Stomach (tissue), 9 donors: ENCODE data around the gene DISC1. TPM values are rescaled to one million over a fixed set of nuclear protein-coding genes. Genes with fewer than 3 reads are reported as not detected.

Experiments
- DNase-seq, 2 donors: peaks; one replicate each; pipeline versions ENCODE4 v3.0.0 to v3.0.0-alpha.2; 2013 to 2019
- H3K27ac ChIP-seq, 5 donors: fragments of 200-600 bp in 4 of 5; sonication (generic) in 4 of 5; one replicate each; pipeline ENCODE4 v1.5.1; 2013 to 2019; ENCODE audit warnings: mild to moderate bottlenecking in 1 of 5, moderate library complexity in 1 of 5
- H3K27me3 ChIP-seq, 3 donors: fragments of 200-600 bp; sonication (generic); one replicate each; pipeline ENCODE4 v1.5.1; 2017 to 2019; ENCODE audit warnings: mixed run types in 1 of 3
- H3K36me3 ChIP-seq, 4 donors: fragments of 200-600 bp; sonication (generic); 1 replicate in 3 of 4; 2 replicates in 1 of 4; pipeline ENCODE4 v1.5.1; 2016 to 2019
- H3K4me1 ChIP-seq, 4 donors: fragments of 200-600 bp; sonication (generic); one replicate each; pipeline ENCODE4 v1.5.1; 2016 to 2019
- H3K4me3 ChIP-seq, 4 donors: fragments of 200-600 bp; sonication (generic) in 3 of 4; one replicate each; pipeline ENCODE4 v1.5.1; 2016 to 2019; ENCODE audit warnings: mild to moderate bottlenecking in 1 of 4
- H3K9me3 ChIP-seq, 4 donors: fragments of 200-600 bp; sonication (generic); one replicate each; pipeline ENCODE4 v1.5.1; 2016 to 2019
- EP300 ChIP-seq: sonication (generic); formaldehyde crosslinking; IDR thresholded peaks from one replicate; pipeline ENCODE4 v1.6.1; 2017; ENCODE audit warnings: antibody characterized with exemption
- POLR2A ChIP-seq, 4 donors: fragments of 450-650 bp; IDR thresholded peaks; one replicate each; pipeline ENCODE4 v1.6.1; 2016; ENCODE audit warnings: antibody characterized with exemption in 4 of 4, control low read depth in 2 of 4, mild to moderate bottlenecking in 1 of 4, moderate library complexity in 1 of 4
- POLR2AphosphoS5 ChIP-seq, 3 donors: sonication (generic); formaldehyde crosslinking; IDR thresholded peaks; one replicate each; pipeline ENCODE4 v1.6.1; 2016; ENCODE audit warnings: antibody characterized with exemption in 3 of 3
- WGBS, 5 donors: extraction: QIAGEN DNeasy Blood & Tissue Kit in 3 of 5; methylation state at CpG; one replicate each; pipeline versions ENCODE4 v1.1.5 to v1.1.7; 2013 to 2018; 5-methylcytosine and 5-hydroxymethylcytosine counted together
- intact Hi-C: fragments of 100-400 bp; cut with DNase I; formaldehyde crosslinking; loops from one replicate; pipeline ENCODE4 v1.15.1; 2023; ENCODE audit warnings: low total_unique reads
- polyA plus RNA-seq, 3 donors: library from polyadenylated mRNA; stranded (reverse); fragments of 200-250 nt; gene quantifications; one replicate each; pipeline ENCODE4 v1.2.3, GENCODE V29; 2013
- total RNA-seq, 5 donors: library from RNA; depleted of rRNA; stranded (reverse); fragments of >200 nt; gene quantifications; one replicate each; pipeline versions ENCODE4 v1.1.0 to v1.2.3, GENCODE V29; 2014 to 2016
- TF ChIP-seq, protein P1 (sequence below), 7 experiments: fragments of 450-650 bp in 4 of 7; fragments of 200-600 bp in 3 of 7; sonication (generic) in 3 of 7; IDR thresholded peaks; one replicate each; pipeline ENCODE4 v1.5.1; 2016 to 2019; ENCODE audit warnings: antibody characterized with exemption in 7 of 7, control low read depth in 2 of 7, mild to moderate bottlenecking in 1 of 7
- donor health status: healthy with polysubstance abuse.
- donor health status: Bipolar disorder and iron deficiency.
- donor health status: healthy.

The DISC1 gene
- total and polyA plus RNA-seq, 8 donors = 0.43 to 29.8 (median 1.6) TPM

DNA sequence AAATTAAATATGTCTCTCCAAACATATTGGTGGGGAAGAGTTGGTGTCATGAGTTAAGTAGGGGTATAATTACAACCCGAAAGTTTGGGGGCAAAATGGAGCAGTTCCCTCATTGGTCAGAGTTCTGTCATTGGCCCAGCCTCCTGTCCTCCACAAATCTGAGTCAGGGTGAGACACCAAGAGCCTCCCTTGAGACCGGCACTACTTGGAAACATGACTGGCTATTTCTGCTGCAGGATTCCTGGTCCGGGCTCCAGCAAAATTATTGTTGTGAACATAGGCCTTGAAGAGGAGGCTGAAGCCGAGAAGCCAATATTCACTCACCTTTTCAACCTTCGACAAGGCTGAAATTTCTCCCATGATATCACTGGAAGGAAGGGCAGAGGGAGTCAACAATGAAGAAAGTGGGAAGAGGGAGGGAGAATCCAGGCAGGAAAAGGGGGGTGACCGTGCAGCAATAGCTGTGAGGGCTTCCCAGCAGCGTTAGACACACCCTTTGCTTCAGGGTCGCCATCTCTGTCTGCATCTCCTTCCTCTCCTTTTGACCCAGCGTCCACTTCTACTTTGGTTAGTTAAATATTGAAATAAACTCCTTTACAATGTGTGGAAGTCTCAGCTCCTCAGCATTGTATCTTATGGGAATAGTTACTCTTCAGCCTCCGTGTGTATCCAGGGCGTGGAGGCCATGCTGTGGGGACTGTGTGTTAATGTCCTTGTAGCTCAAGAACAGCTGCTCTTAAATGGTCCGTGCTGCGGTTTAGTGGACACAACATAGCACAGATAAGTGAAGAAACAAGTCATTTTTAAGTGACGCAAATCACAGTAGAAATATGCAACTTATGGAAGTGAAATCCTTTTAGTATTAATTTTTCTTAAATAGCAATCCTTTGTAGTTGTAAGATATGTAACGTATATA, 307.4 kb downstream of the DISC1 start:
- Histone ChIP-seq H3K4me3 (no peak overlapping the region), H3K27me3 (peaks cover 0 to 27% (median 6%) of the 10 kb centered on the region in 3 donors), H3K27ac (no peak overlapping the region), H3K4me1 (peaks cover 0 to 42% (median 22%) of the 10 kb centered on the region in 4 donors), H3K9me3 (peaks cover 0 to 10% (median 5%) of the 10 kb centered on the region in 4 donors), H3K36me3 (no peaks in the 10 kb centered on the region)
- TF ChIP-seq, protein P1, sequence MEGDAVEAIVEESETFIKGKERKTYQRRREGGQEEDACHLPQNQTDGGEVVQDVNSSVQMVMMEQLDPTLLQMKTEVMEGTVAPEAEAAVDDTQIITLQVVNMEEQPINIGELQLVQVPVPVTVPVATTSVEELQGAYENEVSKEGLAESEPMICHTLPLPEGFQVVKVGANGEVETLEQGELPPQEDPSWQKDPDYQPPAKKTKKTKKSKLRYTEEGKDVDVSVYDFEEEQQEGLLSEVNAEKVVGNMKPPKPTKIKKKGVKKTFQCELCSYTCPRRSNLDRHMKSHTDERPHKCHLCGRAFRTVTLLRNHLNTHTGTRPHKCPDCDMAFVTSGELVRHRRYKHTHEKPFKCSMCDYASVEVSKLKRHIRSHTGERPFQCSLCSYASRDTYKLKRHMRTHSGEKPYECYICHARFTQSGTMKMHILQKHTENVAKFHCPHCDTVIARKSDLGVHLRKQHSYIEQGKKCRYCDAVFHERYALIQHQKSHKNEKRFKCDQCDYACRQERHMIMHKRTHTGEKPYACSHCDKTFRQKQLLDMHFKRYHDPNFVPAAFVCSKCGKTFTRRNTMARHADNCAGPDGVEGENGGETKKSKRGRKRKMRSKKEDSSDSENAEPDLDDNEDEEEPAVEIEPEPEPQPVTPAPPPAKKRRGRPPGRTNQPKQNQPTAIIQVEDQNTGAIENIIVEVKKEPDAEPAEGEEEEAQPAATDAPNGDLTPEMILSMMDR (IDR thresholded peaks at IDR 0.05) = no peak
- TF ChIP-seq POLR2AphosphoS5 (IDR thresholded peaks at IDR 0.05) (no peak), EP300 (no peak), POLR2A (IDR thresholded peaks at IDR 0.05) (no peak)
- 47 to 67% (median 56%) methylated on average over 15 of the region's 15 CpGs for WGBS, 5 donors
- DNase-seq = no peak
- intact Hi-C loops = no loop called here

- H3K27ac ChIP-seq = no peak overlapping the region
- 10 to 23% (median 17%) methylated on average over 4 to 5 of the region's 5 CpGs for WGBS, 5 donors
- intact Hi-C loops = no loop called here
Observed at GRCh38 chr1:231934797-231935196, 308.2 kb downstream of the DISC1 start.

GRCh38 chr1:231935856-231936255, 309.3 kb downstream of the DISC1 start:
- 71 to 77% (median 76%) methylated on average over 7 of the region's 7 CpGs for WGBS, 5 donors
- no peak for TF ChIP-seq POLR2AphosphoS5 (IDR thresholded peaks at IDR 0.05)
- no peak for TF ChIP-seq EP300
- TF ChIP-seq POLR2A (IDR thresholded peaks at IDR 0.05) = no peak
- TF ChIP-seq, protein P1 (IDR thresholded peaks at IDR 0.05) = no peak
- H3K9me3 ChIP-seq = peaks cover 0 to 10% (median 5%) of the 10 kb centered on the region in 4 donors
- H3K4me3 ChIP-seq = no peak overlapping the region
- H3K36me3 ChIP-seq = no peaks in the 10 kb centered on the region
- DNase-seq = no peak
- intact Hi-C loops = no loop called here
- H3K27ac ChIP-seq = no peak overlapping the region
- H3K27me3 ChIP-seq = peaks cover 0 to 21% (median 6%) of the 10 kb centered on the region in 3 donors
- H3K4me1 ChIP-seq = peaks cover 0 to 27% (median 17%) of the 10 kb centered on the region in 4 donors

More at GRCh38 chr1:231934797-231935196, 308.2 kb downstream of the DISC1 start:
- TF ChIP-seq POLR2AphosphoS5 (IDR thresholded peaks at IDR 0.05) (peak in 1 of 3 donors; percentile 8), POLR2A (IDR thresholded peaks at IDR 0.05) (no peak), EP300 (no peak)
- TF ChIP-seq, protein P1 (IDR thresholded peaks at IDR 0.05) = no peak
- peaks cover 0 to 10% (median 5%) of the 10 kb centered on the region in 4 donors for H3K9me3 ChIP-seq
- DNase-seq = peak in 1 of 2 donors; percentile 82
- no peaks in the 10 kb centered on the region for H3K36me3 ChIP-seq
- peaks cover 0 to 22% (median 6%) of the 10 kb centered on the region in 3 donors for H3K27me3 ChIP-seq
- H3K4me3 ChIP-seq = no peak overlapping the region
- H3K4me1 ChIP-seq = peaks cover 0 to 34% (median 18%) of the 10 kb centered on the region in 4 donors

DNA sequence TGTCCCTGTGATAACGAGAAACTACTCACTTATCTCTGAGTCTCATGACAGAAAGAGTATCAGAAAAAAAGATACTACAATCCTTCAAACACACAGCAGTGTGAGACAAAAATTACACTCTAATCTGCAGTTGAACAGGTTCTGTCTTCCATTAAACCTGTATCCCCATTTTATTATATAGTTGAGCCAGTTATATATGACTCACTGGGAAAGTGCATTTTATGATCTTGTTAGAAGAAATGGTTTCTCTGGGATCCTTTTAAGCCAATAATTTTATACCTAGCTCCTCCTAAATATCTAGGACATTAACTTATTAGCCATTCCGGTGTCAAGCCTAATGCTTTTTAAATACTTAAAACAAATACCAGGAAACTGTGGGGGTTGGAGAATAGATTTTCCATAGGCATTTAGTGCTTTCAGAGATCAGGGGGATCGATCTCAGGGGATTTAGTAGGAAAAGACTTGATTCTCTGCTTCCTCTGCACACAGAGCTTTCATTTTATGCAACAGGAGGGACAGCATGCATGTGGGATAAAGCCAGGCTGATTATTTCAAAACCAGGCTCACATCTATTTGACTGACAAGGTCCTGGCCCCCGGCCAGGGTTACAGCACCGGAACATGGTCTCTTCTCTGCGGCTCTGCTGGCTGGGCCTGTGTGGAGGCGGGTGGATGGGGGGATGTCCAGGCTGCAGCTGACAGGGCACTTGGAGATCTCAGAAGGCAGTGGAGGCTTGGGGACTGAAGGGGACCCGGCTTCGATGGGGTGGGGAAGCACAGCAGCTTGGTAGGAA, 310.6 kb downstream of the DISC1 start:
- H3K36me3 ChIP-seq = no peaks in the 10 kb centered on the region
- 36 to 47% (median 45%) methylated on average over 9 of the region's 9 CpGs for WGBS, 5 donors
- H3K4me3 ChIP-seq = no peak overlapping the region
- TF ChIP-seq EP300 = no peak
- TF ChIP-seq, protein P1 (IDR thresholded peaks at IDR 0.05) = no peak
- peaks cover 0 to 5% (median under 1%) of the 10 kb centered on the region in 4 donors for H3K9me3 ChIP-seq
- intact Hi-C loops = no loop called here
- H3K27me3 ChIP-seq = peaks cover 0 to 21% (median 6%) of the 10 kb centered on the region in 3 donors
- peak in 1 of 2 donors; percentile 75 for DNase-seq
- peaks cover 0 to 27% (median 17%) of the 10 kb centered on the region in 4 donors for H3K4me1 ChIP-seq
- H3K27ac ChIP-seq = no peak overlapping the region
